ENCODE measurements around the gene ZBTB24.

DNA sequence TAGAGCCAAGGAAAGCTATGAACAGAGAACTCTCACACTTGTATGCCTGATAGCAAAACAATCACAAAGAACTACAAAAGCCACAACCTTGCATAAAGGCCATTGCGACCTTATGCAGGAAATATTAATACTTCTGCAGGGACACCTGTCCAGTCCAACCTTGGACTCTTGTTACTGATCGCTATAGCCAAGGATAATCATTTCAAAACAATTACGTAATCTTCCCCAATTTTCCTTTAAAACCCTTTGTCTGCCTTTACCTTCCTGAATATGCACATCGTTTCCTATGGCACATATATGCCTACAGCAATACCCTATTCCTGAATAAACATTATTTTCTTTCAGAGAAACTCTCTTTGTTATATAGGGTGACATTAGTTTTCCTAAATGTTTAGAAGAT, 65.4 kb downstream of the ZBTB24 start:
- TF ChIP-seq POLR2A (IDR thresholded peaks at IDR 0.05) (no peak), CTCF (IDR thresholded peaks at IDR 0.05 in 8 of 11, conservative IDR thresholded peaks at IDR 0.05 in 3 of 11) (no peak), POLR2AphosphoS5 (IDR thresholded peaks at IDR 0.05) (no peak)

All from spleen (tissue), 7 donors.